Keratinocyte (primary cell): ENCODE measurements around the gene MPO.

Experiments
- EZH2 ChIP-seq: IDR thresholded peaks from one replicate; pipeline ENCODE4 v1.6.1; 2012; ENCODE audit warnings: inconsistent platforms, mild to moderate bottlenecking, low read length, moderate library complexity
- TF ChIP-seq, protein P1 (sequence below), 3 experiments: IDR thresholded peaks in 1 of 3; conservative IDR thresholded peaks in 1 of 3; optimal IDR thresholded peaks in 1 of 3; 2 replicates in 2 of 3; 3 replicates in 1 of 3; pipeline versions ENCODE3 to v1.5.1; 2011; ENCODE audit warnings: low read length in 3 of 3, mild to moderate bottlenecking in 3 of 3, moderate library complexity in 2 of 3, control low read depth in 1 of 3, inconsistent platforms in 1 of 3; ENCODE audit not compliant: insufficient read depth in 2 of 3; ENCODE audit errors: extremely low read depth in 1 of 3

GRCh38 chr17:58254803-58255202 is 25.9 kb downstream of the MPO start:
- no peak for TF ChIP-seq EZH2
- TF ChIP-seq, protein P1, sequence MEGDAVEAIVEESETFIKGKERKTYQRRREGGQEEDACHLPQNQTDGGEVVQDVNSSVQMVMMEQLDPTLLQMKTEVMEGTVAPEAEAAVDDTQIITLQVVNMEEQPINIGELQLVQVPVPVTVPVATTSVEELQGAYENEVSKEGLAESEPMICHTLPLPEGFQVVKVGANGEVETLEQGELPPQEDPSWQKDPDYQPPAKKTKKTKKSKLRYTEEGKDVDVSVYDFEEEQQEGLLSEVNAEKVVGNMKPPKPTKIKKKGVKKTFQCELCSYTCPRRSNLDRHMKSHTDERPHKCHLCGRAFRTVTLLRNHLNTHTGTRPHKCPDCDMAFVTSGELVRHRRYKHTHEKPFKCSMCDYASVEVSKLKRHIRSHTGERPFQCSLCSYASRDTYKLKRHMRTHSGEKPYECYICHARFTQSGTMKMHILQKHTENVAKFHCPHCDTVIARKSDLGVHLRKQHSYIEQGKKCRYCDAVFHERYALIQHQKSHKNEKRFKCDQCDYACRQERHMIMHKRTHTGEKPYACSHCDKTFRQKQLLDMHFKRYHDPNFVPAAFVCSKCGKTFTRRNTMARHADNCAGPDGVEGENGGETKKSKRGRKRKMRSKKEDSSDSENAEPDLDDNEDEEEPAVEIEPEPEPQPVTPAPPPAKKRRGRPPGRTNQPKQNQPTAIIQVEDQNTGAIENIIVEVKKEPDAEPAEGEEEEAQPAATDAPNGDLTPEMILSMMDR (optimal IDR thresholded peaks at IDR 0.05 in 1 of 3, IDR thresholded peaks at IDR 0.05 in 1 of 3, conservative IDR thresholded peaks at IDR 0.05 in 1 of 3; ENCODE audit: extremely low read depth in 1 of 3, insufficient read depth in 2 of 3, low read length in 3 of 3) = peak; percentile 26 to 53 (median 46)
